Measurements from ENCODE around the gene SEZ6L2.
A peak's percentile ranks its signal among the peaks of the same experiment; 100 is the strongest.

Gene SEZ6L2

GRCh38 chr16:29925781-29926710, 26.7 kb upstream of the SEZ6L2 start, which contains the start of gene KCTD13:
TSS of gene KCTD13 (minus strand) at chr16:29926226. CDS start at chr16:29926033, 193 bp downstream.
- TF ChIP-seq EZH2phosphoT487 (IDR thresholded peaks at IDR 0.05; ENCODE audit: low read depth), result no peak
- no peak for TF ChIP-seq CTCF (IDR thresholded peaks at IDR 0.05; ENCODE audit: low read depth, low read length)
- no peaks in the 10 kb centered on the region for H3K9me3 ChIP-seq (ENCODE audit: insufficient read depth, low read length)
- H3K27ac ChIP-seq (ENCODE audit: low read length), result peak within 1 kb of the TSS; percentile 39
- H2AFZ ChIP-seq (ENCODE audit: low read depth, low read length), result peak within 1 kb of the TSS; percentile 71
- no peaks in the 10 kb centered on the region for H4K20me1 ChIP-seq (ENCODE audit: insufficient read depth, low read length)
- H3K79me2 ChIP-seq (ENCODE audit: low read length), result peaks cover 15% of the 10 kb centered on the region
- H3K4me2 ChIP-seq (ENCODE audit: low read length), result peak within 1 kb of the TSS; percentile 99
- H3K9ac ChIP-seq (ENCODE audit: low read length), result peak within 1 kb of the TSS; percentile 78
- H3K36me3 ChIP-seq (replicated peaks; ENCODE audit: low read depth, low read length), result peaks cover 3% of the 10 kb centered on the region
- H3K4me3 ChIP-seq (ENCODE audit: low read length), result peak within 1 kb of the TSS; percentile 79
- no peaks in the 10 kb centered on the region for H3K27me3 ChIP-seq (ENCODE audit: low read depth, low read length)
- peaks cover 17% of the 10 kb centered on the region for H3K4me1 ChIP-seq (ENCODE audit: low read length)

DNA sequence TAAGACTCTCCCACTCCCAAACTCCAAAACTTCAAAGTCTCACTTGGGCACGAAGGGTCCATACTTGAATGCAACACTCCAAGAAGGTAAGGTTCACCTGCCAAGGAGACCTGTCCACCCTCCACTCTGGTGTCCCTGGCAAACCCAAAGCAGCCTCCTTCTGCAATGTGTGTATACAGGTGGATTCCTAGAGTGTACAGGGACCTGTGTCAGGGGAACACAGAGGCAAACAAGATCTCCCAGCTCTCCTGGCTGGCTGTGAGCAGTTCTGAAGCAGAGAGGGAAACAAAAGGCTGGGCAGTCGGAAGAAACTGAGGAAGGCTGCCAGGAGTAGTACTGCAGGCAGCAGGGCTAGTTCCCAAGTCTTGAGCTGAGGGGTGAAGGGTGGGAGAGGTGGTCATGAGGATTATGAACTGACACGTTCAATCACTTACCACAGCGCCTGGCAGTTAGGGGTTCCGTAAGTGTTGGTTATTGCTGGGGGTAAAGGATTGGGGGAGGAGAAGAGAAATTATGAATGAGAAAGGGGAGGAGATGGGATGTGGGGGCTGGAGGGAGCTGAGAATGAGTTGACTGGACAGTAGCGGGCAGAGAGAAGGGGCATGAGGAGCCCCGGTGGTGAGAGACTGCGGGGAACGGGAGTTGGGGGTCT, 25.9 kb upstream of the SEZ6L2 start:
- Histone ChIP-seq H2AFZ (ENCODE audit: low read depth, low read length) (no peak overlapping the region), H3K9ac (ENCODE audit: low read length) (peak overlapping the region; percentile 64), H3K4me2 (ENCODE audit: low read length) (peak overlapping the region; percentile 99), H3K27ac (ENCODE audit: low read length) (no peak overlapping the region), H3K79me2 (ENCODE audit: low read length) (peaks cover 15% of the 10 kb centered on the region), H3K4me3 (ENCODE audit: low read length) (peak overlapping the region; percentile 79), H3K36me3 (replicated peaks; ENCODE audit: low read depth, low read length) (peaks cover 9% of the 10 kb centered on the region), H3K4me1 (ENCODE audit: low read length) (peaks cover 17% of the 10 kb centered on the region), H4K20me1 (ENCODE audit: insufficient read depth, low read length) (no peaks in the 10 kb centered on the region), H3K27me3 (ENCODE audit: low read depth, low read length) (no peaks in the 10 kb centered on the region), H3K9me3 (ENCODE audit: insufficient read depth, low read length) (no peaks in the 10 kb centered on the region)
- no peak for TF ChIP-seq EZH2phosphoT487 (IDR thresholded peaks at IDR 0.05; ENCODE audit: low read depth)
- TF ChIP-seq CTCF (IDR thresholded peaks at IDR 0.05; ENCODE audit: low read depth, low read length), result no peak

GRCh38 chr16:29922986-29923501, 23.7 kb upstream of the SEZ6L2 start:
- peaks cover 15% of the 10 kb centered on the region for H3K79me2 ChIP-seq (ENCODE audit: low read length)
- H3K9me3 ChIP-seq (ENCODE audit: insufficient read depth, low read length), result no peaks in the 10 kb centered on the region
- H2AFZ ChIP-seq (ENCODE audit: low read depth, low read length), result no peak overlapping the region
- TF ChIP-seq CTCF (IDR thresholded peaks at IDR 0.05; ENCODE audit: low read depth, low read length), result no peak
- TF ChIP-seq EZH2phosphoT487 (IDR thresholded peaks at IDR 0.05; ENCODE audit: low read depth), result no peak
- H3K4me1 ChIP-seq (ENCODE audit: low read length), result peaks cover 17% of the 10 kb centered on the region
- H4K20me1 ChIP-seq (ENCODE audit: insufficient read depth, low read length), result no peaks in the 10 kb centered on the region
- H3K9ac ChIP-seq (ENCODE audit: low read length), result no peak overlapping the region
- H3K36me3 ChIP-seq (replicated peaks; ENCODE audit: low read depth, low read length), result peaks cover 13% of the 10 kb centered on the region
- no peak overlapping the region for H3K4me2 ChIP-seq (ENCODE audit: low read length)
- H3K27ac ChIP-seq (ENCODE audit: low read length), result no peak overlapping the region
- H3K4me3 ChIP-seq (ENCODE audit: low read length), result no peak overlapping the region
- H3K27me3 ChIP-seq (ENCODE audit: low read depth, low read length), result no peaks in the 10 kb centered on the region

- Histone ChIP-seq H3K4me1 (ENCODE audit: low read length) (peaks cover 17% of the 10 kb centered on the region), H3K36me3 (replicated peaks; ENCODE audit: low read depth, low read length) (peaks cover 16% of the 10 kb centered on the region), H3K4me3 (ENCODE audit: low read length) (no peak overlapping the region), H3K27ac (ENCODE audit: low read length) (no peak overlapping the region), H4K20me1 (ENCODE audit: insufficient read depth, low read length) (no peaks in the 10 kb centered on the region), H3K27me3 (ENCODE audit: low read depth, low read length) (no peaks in the 10 kb centered on the region), H3K9me3 (ENCODE audit: insufficient read depth, low read length) (no peaks in the 10 kb centered on the region), H3K79me2 (ENCODE audit: low read length) (peaks cover 15% of the 10 kb centered on the region), H3K9ac (ENCODE audit: low read length) (no peak overlapping the region), H3K4me2 (ENCODE audit: low read length) (no peak overlapping the region), H2AFZ (ENCODE audit: low read depth, low read length) (no peak overlapping the region)
- TF ChIP-seq EZH2phosphoT487 (IDR thresholded peaks at IDR 0.05; ENCODE audit: low read depth), result no peak
- TF ChIP-seq CTCF (IDR thresholded peaks at IDR 0.05; ENCODE audit: low read depth, low read length), result no peak
These were observed 23.0 kb upstream of the SEZ6L2 start for GRCh38 chr16:29922326-29922725.
